Activated CD4-positive, alpha-beta T cell treated with anti-CD3 and anti-CD28 coated beads, Interleukin-2, Interleukin-4, amounts not matched to agents 100 ng/mL and 50 ng/mL, durations not matched to agents 16 hours and 8 hours (primary cell): Measurements from ENCODE around the gene CNTN6.

Experiments used
- DNase-seq: peaks from one replicate; pipeline ENCODE4 v3.0.0-alpha.2; 2020; ENCODE audit warnings: low spot score

Gene CNTN6

GRCh38 chr3:1179146-1179545 lies 86.3 kb downstream of the CNTN6 start:
- no peak for DNase-seq

GRCh38 chr3:1183320-1184048 lies 90.7 kb downstream of the CNTN6 start:
- DNase-seq: no peak

- DNase-seq: no peak
These were observed 97.7 kb downstream of the CNTN6 start for GRCh38 chr3:1190569-1190968.

GRCh38 chr3:1191026-1191425 lies 98.2 kb downstream of the CNTN6 start:
- no peak for DNase-seq

- no peak for DNase-seq
These were observed 103.1 kb downstream of the CNTN6 start for GRCh38 chr3:1195947-1196346.

GRCh38 chr3:1197051-1197450 lies 104.2 kb downstream of the CNTN6 start:
- DNase-seq: no peak

- no peak for DNase-seq
These were observed 107.5 kb downstream of the CNTN6 start for GRCh38 chr3:1200371-1200770.

GRCh38 chr3:1207904-1208303 lies 115.1 kb downstream of the CNTN6 start:
- DNase-seq: no peak

- no peak for DNase-seq
These were observed 122.1 kb downstream of the CNTN6 start for GRCh38 chr3:1214933-1215332.

GRCh38 chr3:1216856-1217255 lies 124.0 kb downstream of the CNTN6 start:
- no peak for DNase-seq

- no peak for DNase-seq
These were observed 134.3 kb downstream of the CNTN6 start for GRCh38 chr3:1227111-1227510.

GRCh38 chr3:1228289-1228688 lies 135.5 kb downstream of the CNTN6 start:
- no peak for DNase-seq

- no peak for DNase-seq
These were observed 138.1 kb downstream of the CNTN6 start for GRCh38 chr3:1230920-1231319.

GRCh38 chr3:1232276-1232675 lies 139.5 kb downstream of the CNTN6 start:
- DNase-seq: no peak

GRCh38 chr3:1235526-1236120 lies 142.8 kb downstream of the CNTN6 start:
- DNase-seq: no peak

GRCh38 chr3:1251282-1252060 lies 158.6 kb downstream of the CNTN6 start:
- DNase-seq: no peak

- DNase-seq: no peak
These were observed 159.2 kb downstream of the CNTN6 start for GRCh38 chr3:1252061-1252430.

GRCh38 chr3:1262246-1262645 lies 169.4 kb downstream of the CNTN6 start:
- no peak for DNase-seq

GRCh38 chr3:1263121-1263520 lies 170.3 kb downstream of the CNTN6 start:
- DNase-seq: no peak

- no peak for DNase-seq
These were observed 177.0 kb downstream of the CNTN6 start for GRCh38 chr3:1269808-1270207.

GRCh38 chr3:1272546-1273265 lies 179.9 kb downstream of the CNTN6 start:
- no peak for DNase-seq

GRCh38 chr3:1275495-1275894 lies 182.7 kb downstream of the CNTN6 start:
- peak; percentile 0 for DNase-seq

- no peak for DNase-seq
These were observed 195.0 kb downstream of the CNTN6 start for GRCh38 chr3:1287815-1288214.
